ENCODE results near the gene ASAP3.

ASAP3 gene

GRCh38 chr1:23483321-23484252, at the start of gene ASAP3:
Gene ASAP3 (minus strand): TSS chr1:23484179. CDS start chr1:23484133, 46 bp downstream.
- peak within 1 kb of the TSS; percentile 67 for H3K9ac ChIP-seq (ENCODE audit: low read depth, low read length)
- H3K4me1 ChIP-seq (ENCODE audit: insufficient read depth, low read length) = peaks cover 6% of the 10 kb centered on the region; the same call in 1 of the 2 replicates
- no peaks in the 10 kb centered on the region for H3K36me3 ChIP-seq (ENCODE audit: insufficient read depth, low read length)
- no peaks in the 10 kb centered on the region for H3K9me3 ChIP-seq (ENCODE audit: control insufficient read depth, insufficient read depth, low read length)

DNA sequence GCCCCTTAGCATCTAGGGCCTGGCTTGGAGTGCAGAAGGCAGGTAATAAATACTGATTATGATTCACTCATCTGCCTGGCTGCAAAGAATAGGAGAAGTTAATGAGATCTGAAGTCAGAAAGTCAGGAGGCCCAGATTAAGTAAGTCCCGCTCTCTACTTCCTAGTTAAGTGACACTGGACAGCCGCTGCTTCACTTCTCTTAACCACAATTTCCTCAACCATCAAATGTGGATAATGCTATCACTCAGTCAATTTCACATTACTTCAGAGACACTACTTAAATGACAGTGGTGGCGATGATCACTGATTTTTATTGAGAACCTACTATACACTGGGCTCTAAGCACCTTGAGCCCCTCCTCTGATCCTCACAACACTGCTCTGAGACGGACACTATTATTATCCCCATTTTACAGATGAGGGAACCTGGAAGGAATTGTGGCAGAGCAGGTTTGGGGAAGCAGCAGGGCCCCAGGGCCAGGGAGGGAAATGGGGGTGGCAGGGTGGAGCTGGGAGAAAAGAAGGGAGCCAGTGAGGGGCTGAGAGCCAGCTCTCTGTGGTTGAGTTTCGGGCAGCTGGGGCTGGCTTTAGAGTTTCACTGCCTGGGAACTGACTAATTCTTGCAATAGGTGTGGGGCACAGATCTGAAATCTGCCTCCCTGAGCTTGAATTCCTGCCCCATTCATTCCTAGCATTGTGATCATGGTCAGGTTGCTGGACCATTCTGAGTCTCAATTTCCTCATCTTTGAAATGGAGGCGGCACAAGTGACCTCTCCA, 49.5 kb upstream of the ASAP3 start:
- no peak overlapping the region for H3K9ac ChIP-seq (ENCODE audit: low read depth, low read length)
- H3K4me1 ChIP-seq (ENCODE audit: insufficient read depth, low read length) = peaks cover 9% of the 10 kb centered on the region
- H3K36me3 ChIP-seq (ENCODE audit: insufficient read depth, low read length) = no peaks in the 10 kb centered on the region
- no peaks in the 10 kb centered on the region for H3K9me3 ChIP-seq (ENCODE audit: control insufficient read depth, insufficient read depth, low read length)

- Histone ChIP-seq H3K36me3 (ENCODE audit: insufficient read depth, low read length) (no peaks in the 10 kb centered on the region), H3K9me3 (ENCODE audit: control insufficient read depth, insufficient read depth, low read length) (no peaks in the 10 kb centered on the region), H3K9ac (ENCODE audit: low read depth, low read length) (peak overlapping the region; percentile 55), H3K4me1 (ENCODE audit: insufficient read depth, low read length) (peaks cover 12% of the 10 kb centered on the region)
Measured at GRCh38 chr1:23531562-23532094, 47.6 kb upstream of the ASAP3 start.

DNA sequence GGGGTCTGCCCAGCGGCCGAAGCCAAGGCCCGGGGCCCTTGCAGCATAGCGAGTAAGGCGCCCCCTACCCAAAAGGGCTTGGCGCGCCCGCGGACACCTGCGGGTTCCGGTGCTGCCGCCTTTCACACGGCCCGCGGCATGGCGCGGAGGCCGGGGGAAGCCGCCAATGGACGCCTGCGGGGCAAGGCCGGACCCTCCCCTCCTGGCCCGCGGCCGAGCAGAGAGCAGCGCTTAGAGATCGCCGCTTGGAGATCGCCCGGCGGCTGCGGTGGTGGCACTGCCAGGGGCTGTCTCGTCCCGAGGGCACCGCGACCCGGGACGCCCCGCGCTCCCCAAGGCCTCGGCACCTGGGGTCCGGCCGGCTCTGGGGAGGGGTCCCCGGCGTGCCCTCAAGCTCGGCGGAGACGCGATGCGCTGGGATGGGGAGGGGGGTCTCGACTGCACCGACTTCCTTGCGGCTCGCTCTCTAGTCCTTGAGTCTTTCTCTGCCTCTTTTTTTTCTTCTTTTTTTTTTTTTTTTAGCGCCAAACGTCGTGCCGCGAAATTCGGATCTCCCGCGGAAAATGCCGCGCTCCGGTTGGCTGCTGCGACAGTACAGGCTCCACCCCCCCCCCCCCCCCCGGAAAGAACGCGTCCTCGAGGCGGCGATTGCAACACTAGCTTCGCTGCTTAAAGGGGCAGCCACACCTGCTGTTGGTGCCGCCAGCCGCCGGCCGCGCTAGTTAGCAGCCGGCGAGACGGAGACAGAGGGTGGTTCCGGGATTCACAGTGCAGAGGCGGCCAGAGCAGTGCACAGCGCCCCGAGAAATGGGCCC, 47.0 kb upstream of the ASAP3 start, which contains the start of gene E2F2:
E2F2 (minus strand) TSS at position 487 of the 815 bp plus-strand sequence; CDS start at position 47, 440 bp downstream.
- Histone ChIP-seq H3K9ac (ENCODE audit: low read depth, low read length) (peak within 1 kb of the TSS; percentile 55), H3K36me3 (ENCODE audit: insufficient read depth, low read length) (no peaks in the 10 kb centered on the region), H3K4me1 (ENCODE audit: insufficient read depth, low read length) (peaks cover 14% of the 10 kb centered on the region), H3K9me3 (ENCODE audit: control insufficient read depth, insufficient read depth, low read length) (no peaks in the 10 kb centered on the region)

DNA sequence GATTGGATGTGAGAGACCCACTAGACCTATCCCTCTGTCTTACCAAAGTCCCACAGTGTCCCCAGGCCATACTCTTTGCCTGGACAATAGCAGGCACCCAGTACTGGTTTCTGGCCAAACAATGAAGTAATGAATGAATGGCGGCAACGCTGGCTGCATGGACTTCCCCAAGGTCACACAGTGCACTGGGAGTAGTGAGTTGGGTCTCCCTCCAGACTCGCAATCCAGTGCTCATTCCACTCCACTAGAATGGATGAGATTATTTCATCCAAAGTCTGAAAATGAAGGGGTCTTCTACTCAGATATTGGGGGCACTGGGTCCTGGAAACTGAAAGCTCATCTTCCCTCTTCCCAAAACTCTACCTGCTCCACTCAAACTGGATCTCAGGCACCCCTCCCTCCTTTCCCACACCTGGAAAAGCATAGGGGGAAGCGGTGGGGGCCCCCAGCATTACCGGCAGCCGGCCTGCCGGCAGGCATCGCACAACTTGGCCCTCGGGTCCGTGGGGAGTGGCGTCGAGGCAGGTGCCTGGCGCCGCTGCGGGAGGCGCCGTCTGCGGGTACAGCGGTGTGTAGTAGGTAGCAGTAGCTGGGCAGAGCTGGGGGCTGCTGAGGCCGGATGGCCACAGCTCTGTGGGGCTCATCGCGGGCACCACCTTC, 46.2 kb upstream of the ASAP3 start:
- Histone ChIP-seq H3K4me1 (ENCODE audit: insufficient read depth, low read length) (peaks cover 21% of the 10 kb centered on the region), H3K36me3 (ENCODE audit: insufficient read depth, low read length) (no peaks in the 10 kb centered on the region), H3K9ac (ENCODE audit: low read depth, low read length) (peak overlapping the region; percentile 54; the same call in 1 of the 2 replicates), H3K9me3 (ENCODE audit: control insufficient read depth, insufficient read depth, low read length) (no peaks in the 10 kb centered on the region)

- H3K36me3 ChIP-seq (ENCODE audit: insufficient read depth, low read length) = no peaks in the 10 kb centered on the region
- no peaks in the 10 kb centered on the region for H3K9me3 ChIP-seq (ENCODE audit: control insufficient read depth, insufficient read depth, low read length)
- H3K9ac ChIP-seq (ENCODE audit: low read depth, low read length) = no peak overlapping the region
- peaks cover 21% of the 10 kb centered on the region for H3K4me1 ChIP-seq (ENCODE audit: insufficient read depth, low read length)
Measured at GRCh38 chr1:23529146-23530086, 45.4 kb upstream of the ASAP3 start.

- peaks cover 21% of the 10 kb centered on the region for H3K4me1 ChIP-seq (ENCODE audit: insufficient read depth, low read length)
- no peaks in the 10 kb centered on the region for H3K9me3 ChIP-seq (ENCODE audit: control insufficient read depth, insufficient read depth, low read length)
- H3K9ac ChIP-seq (ENCODE audit: low read depth, low read length) = no peak overlapping the region
- no peaks in the 10 kb centered on the region for H3K36me3 ChIP-seq (ENCODE audit: insufficient read depth, low read length)
Measured at GRCh38 chr1:23528250-23528978, 44.4 kb upstream of the ASAP3 start.

- Histone ChIP-seq H3K9me3 (ENCODE audit: control insufficient read depth, insufficient read depth, low read length) (no peaks in the 10 kb centered on the region), H3K4me1 (ENCODE audit: insufficient read depth, low read length) (peaks cover 21% of the 10 kb centered on the region), H3K9ac (ENCODE audit: low read depth, low read length) (no peak overlapping the region), H3K36me3 (ENCODE audit: insufficient read depth, low read length) (no peaks in the 10 kb centered on the region)
Measured at GRCh38 chr1:23527900-23528249, 43.9 kb upstream of the ASAP3 start.

GRCh38 chr1:23527366-23527765, 43.4 kb upstream of the ASAP3 start:
- Histone ChIP-seq H3K4me1 (ENCODE audit: insufficient read depth, low read length) (peaks cover 21% of the 10 kb centered on the region), H3K9ac (ENCODE audit: low read depth, low read length) (no peak overlapping the region), H3K36me3 (ENCODE audit: insufficient read depth, low read length) (no peaks in the 10 kb centered on the region), H3K9me3 (ENCODE audit: control insufficient read depth, insufficient read depth, low read length) (no peaks in the 10 kb centered on the region)

GRCh38 chr1:23526329-23527041, 42.5 kb upstream of the ASAP3 start:
- H3K4me1 ChIP-seq (ENCODE audit: insufficient read depth, low read length) = peaks cover 16% of the 10 kb centered on the region
- H3K9ac ChIP-seq (ENCODE audit: low read depth, low read length) = no peak overlapping the region
- H3K9me3 ChIP-seq (ENCODE audit: control insufficient read depth, insufficient read depth, low read length) = no peaks in the 10 kb centered on the region
- no peaks in the 10 kb centered on the region for H3K36me3 ChIP-seq (ENCODE audit: insufficient read depth, low read length)

- Histone ChIP-seq H3K4me1 (ENCODE audit: insufficient read depth, low read length) (peaks cover 14% of the 10 kb centered on the region; the same call in 1 of the 2 replicates), H3K9ac (ENCODE audit: low read depth, low read length) (no peak overlapping the region), H3K9me3 (ENCODE audit: control insufficient read depth, insufficient read depth, low read length) (no peaks in the 10 kb centered on the region), H3K36me3 (ENCODE audit: insufficient read depth, low read length) (no peaks in the 10 kb centered on the region)
Measured at GRCh38 chr1:23525558-23526250, 41.7 kb upstream of the ASAP3 start.
